ENCODE measurements around the gene BRD1. TPM values are rescaled to one million over a fixed set of nuclear protein-coding genes. Genes with fewer than 3 reads are reported as not detected.

Gene BRD1
- total RNA-seq, 4 donors from 2014 or later, result 69.3 to 116 (median 81.1) TPM

- DNase-seq (ENCODE audit: low spot score in 2 of 2), result no peak
- Histone ChIP-seq H3K9me3 (no peaks in the 10 kb centered on the region), H3K4me3 (no peak overlapping the region), H3K27me3 (peaks cover 49% of the 10 kb centered on the region), H3K36me3 (no peaks in the 10 kb centered on the region), H3K4me1 (no peaks in the 10 kb centered on the region), H3K27ac (no peak overlapping the region)
- TF ChIP-seq POLR2A (IDR thresholded peaks at IDR 0.05), result no peak
- 90% methylated on average over 12 of the region's 12 CpGs for WGBS
Observed at GRCh38 chr22:49738006-49738405, 89.7 kb downstream of the BRD1 start.

- DNase-seq (ENCODE audit: low spot score in 2 of 2), result no peak
- Histone ChIP-seq H3K27ac (no peak overlapping the region), H3K4me1 (no peaks in the 10 kb centered on the region), H3K9me3 (no peaks in the 10 kb centered on the region), H3K27me3 (peaks cover 49% of the 10 kb centered on the region), H3K36me3 (no peaks in the 10 kb centered on the region), H3K4me3 (no peak overlapping the region)
- TF ChIP-seq CTCF (IDR thresholded peaks at IDR 0.05) (no peak), EP300 (IDR thresholded peaks at IDR 0.05) (no peak), POLR2A (IDR thresholded peaks at IDR 0.05) (no peak), POLR2AphosphoS5 (IDR thresholded peaks at IDR 0.05) (no peak)
- WGBS, result 82% methylated on average over 12 of the region's 12 CpGs
Observed at GRCh38 chr22:49737101-49737551, 90.5 kb downstream of the BRD1 start.

- DNase-seq (ENCODE audit: low spot score in 2 of 2), result no peak
- peaks cover 49% of the 10 kb centered on the region for H3K27me3 ChIP-seq
- H3K4me1 ChIP-seq, result no peaks in the 10 kb centered on the region
- H3K27ac ChIP-seq, result no peak overlapping the region
- no peak overlapping the region for H3K4me3 ChIP-seq
- TF ChIP-seq POLR2AphosphoS5 (IDR thresholded peaks at IDR 0.05) (no peak), CTCF (IDR thresholded peaks at IDR 0.05) (no peak), POLR2A (IDR thresholded peaks at IDR 0.05) (no peak), EP300 (IDR thresholded peaks at IDR 0.05) (no peak)
- H3K36me3 ChIP-seq, result no peaks in the 10 kb centered on the region
- no peaks in the 10 kb centered on the region for H3K9me3 ChIP-seq
- WGBS, result 81% methylated on average over 5 of the region's 5 CpGs
Observed at GRCh38 chr22:49736538-49736937, 91.1 kb downstream of the BRD1 start.

GRCh38 chr22:49735901-49736421 is 91.7 kb downstream of the BRD1 start:
- Histone ChIP-seq H3K27ac (no peak overlapping the region), H3K9me3 (no peaks in the 10 kb centered on the region), H3K27me3 (peaks cover 55% of the 10 kb centered on the region), H3K4me3 (no peak overlapping the region), H3K36me3 (no peaks in the 10 kb centered on the region), H3K4me1 (no peaks in the 10 kb centered on the region)
- WGBS, result 56% methylated on average over 10 of the region's 13 CpGs
- DNase-seq (ENCODE audit: low spot score in 2 of 2), result no peak
- TF ChIP-seq CTCF (IDR thresholded peaks at IDR 0.05) (no peak), POLR2AphosphoS5 (IDR thresholded peaks at IDR 0.05) (no peak), EP300 (IDR thresholded peaks at IDR 0.05) (no peak), POLR2A (IDR thresholded peaks at IDR 0.05) (no peak)

- H3K4me3 ChIP-seq, result no peak overlapping the region
- H3K36me3 ChIP-seq, result no peaks in the 10 kb centered on the region
- TF ChIP-seq POLR2A (IDR thresholded peaks at IDR 0.05) (no peak), CTCF (IDR thresholded peaks at IDR 0.05) (no peak), EP300 (IDR thresholded peaks at IDR 0.05) (no peak), POLR2AphosphoS5 (IDR thresholded peaks at IDR 0.05) (no peak)
- no peak overlapping the region for H3K27ac ChIP-seq
- H3K9me3 ChIP-seq, result no peaks in the 10 kb centered on the region
- H3K27me3 ChIP-seq, result peaks cover 59% of the 10 kb centered on the region
- no peak for DNase-seq (ENCODE audit: low spot score in 2 of 2)
- WGBS, result 71% methylated on average over 5 of the region's 16 CpGs
- no peaks in the 10 kb centered on the region for H3K4me1 ChIP-seq
Observed at GRCh38 chr22:49735411-49735900, 92.2 kb downstream of the BRD1 start.

- no peak overlapping the region for H3K4me3 ChIP-seq
- WGBS, result 66% methylated on average over 6 of the region's 12 CpGs
- H3K27me3 ChIP-seq, result peaks cover 60% of the 10 kb centered on the region
- H3K36me3 ChIP-seq, result no peaks in the 10 kb centered on the region
- peak in 1 of 2 donors; percentile 56 for DNase-seq (ENCODE audit: low spot score in 2 of 2)
- H3K9me3 ChIP-seq, result no peaks in the 10 kb centered on the region
- no peaks in the 10 kb centered on the region for H3K4me1 ChIP-seq
- TF ChIP-seq EP300 (IDR thresholded peaks at IDR 0.05) (no peak), POLR2A (IDR thresholded peaks at IDR 0.05) (no peak), CTCF (IDR thresholded peaks at IDR 0.05) (no peak), POLR2AphosphoS5 (IDR thresholded peaks at IDR 0.05) (no peak)
- H3K27ac ChIP-seq, result no peak overlapping the region
Observed at GRCh38 chr22:49734882-49735281, 92.8 kb downstream of the BRD1 start.

All from suprapubic skin (tissue), 4 donors.